EL (cell line): ENCODE measurements around the gene CLPSL2.

Source experiments
- DNase-seq: peaks from one replicate; pipeline ENCODE4 v3.0.0-alpha.2; 2016

The CLPSL2 gene

GRCh38 chr6:35788423-35788982 lies 12.1 kb downstream of the CLPSL2 start:
- no peak for DNase-seq

GRCh38 chr6:35790683-35791082 lies 14.3 kb downstream of the CLPSL2 start:
- no peak for DNase-seq

DNA sequence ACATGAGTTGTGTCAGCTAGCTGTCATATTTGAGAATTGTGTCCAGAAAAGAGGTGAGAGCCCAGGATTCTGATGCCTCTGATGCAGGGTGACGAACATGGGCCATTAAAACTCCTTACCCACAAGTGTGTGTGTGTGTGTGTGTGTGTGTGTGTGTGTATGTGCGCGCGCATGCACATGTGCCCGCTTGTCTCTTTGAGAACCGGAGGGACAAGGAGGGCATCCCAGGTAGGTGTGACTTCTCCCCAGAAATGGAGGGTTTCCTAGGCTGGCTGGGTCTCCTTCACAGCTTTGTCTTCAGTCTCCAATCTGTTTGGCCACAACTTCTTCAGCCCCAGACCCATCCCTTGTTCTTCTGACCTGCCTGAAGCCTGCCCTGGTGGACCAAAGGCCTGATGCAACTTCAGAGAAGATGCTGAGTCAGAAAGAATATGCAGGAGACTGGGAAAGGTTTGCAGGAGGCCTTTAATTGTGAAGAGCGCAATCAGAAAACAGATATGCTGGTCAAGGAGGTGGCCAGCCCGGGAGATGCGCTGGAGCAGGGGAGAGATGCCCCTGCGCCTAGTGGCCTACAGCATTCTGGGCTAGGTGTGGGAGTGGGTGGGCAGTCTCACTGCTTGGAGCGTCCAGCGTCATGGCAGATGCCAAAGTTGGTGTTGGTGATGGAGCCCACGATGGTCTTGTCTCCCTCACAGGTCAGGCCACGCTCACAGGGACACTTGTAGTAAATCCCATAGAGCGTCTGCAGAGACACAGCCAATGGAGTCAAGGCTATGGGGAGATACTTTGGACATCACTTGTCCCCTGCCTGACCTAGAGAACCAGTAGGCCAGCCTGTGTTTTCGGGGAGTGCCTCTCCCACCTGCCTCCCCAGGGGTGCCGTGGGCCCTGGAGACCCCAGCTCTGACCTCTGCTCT lies 18.4 kb downstream of the CLPSL2 start:
- DNase-seq: no peak

DNA sequence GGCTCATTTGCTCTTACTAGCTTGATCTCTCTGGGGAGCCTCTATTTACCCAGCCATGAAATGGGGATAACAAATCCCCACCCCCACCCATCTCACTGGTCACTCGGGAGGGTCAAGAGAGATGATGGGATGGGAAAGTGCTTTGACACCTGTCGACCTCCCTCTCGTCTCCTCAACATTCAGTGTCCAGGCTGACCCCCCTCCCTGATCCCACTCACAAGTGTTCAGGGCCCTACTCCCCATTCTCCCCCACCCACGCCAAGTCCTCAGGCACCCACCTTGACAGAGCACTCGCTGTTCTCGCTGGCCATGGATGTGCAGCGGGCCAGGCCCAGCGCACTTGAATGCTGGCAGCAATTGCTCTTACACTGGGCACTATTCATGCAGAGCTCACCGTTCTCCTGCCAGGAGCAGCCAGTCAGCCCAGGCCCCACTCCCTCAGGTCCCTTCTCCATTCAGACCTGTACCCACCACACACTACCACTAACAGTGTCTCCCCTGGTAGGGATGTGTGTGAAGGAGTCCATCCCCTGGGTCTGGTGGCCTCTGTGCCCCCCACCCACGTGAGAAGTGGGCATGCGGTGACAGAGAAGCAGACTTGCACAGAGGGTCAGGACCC lies 19.2 kb downstream of the CLPSL2 start:
- DNase-seq: no peak

DNA sequence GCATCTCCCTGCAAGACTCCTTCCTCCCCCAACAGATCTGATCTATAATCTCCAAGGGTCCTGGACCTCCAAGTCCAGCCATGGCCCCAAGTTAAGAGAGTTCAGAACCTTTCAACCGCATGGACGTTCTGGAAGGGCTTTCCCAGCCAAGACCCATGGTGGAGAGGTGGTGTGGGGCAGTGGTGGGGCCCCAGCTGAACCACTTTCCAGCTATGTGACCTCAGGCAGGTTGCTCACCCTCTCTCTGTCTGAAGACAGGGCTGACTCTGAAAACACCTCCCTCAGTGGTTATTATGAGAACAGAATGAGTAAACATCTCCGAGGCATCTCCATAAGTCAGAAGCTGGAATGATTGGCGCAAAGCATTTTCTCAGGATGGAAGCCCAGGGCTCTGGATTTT lies 19.8 kb downstream of the CLPSL2 start:
- no peak for DNase-seq

DNA sequence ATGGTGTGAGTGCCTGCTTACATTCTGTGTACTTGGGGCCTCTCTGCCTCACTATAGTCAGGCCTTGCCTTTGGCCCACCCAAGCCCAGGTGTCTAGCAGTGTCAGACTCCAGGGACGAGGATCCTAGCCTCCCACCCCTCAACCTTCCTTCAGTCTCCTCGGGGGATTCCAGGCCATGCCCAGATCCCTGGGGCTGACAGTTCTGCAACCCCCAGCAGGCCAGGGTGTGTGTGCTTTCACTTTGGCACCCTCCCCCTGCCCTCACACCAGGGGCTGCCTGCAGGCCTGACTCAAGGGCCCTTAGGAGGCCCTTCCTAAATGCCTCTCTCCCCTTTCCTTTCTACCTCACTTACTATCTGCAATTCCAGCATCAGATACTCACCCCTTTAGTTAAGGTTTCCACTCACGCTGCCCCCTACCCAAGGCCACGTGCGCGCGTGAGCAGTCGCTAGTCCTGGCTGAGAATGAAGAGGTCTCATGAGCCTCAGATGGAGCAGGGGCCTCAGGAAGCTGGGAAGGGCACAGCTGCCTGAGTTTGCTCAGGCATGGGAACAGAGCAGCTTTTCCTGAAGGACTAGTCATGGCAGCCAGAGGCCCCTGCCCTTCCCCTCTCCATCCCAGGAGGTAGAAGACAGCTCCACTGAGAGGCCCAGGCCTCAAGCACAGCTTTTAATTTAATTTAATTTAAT lies 21.6 kb downstream of the CLPSL2 start:
- no peak for DNase-seq

DNA sequence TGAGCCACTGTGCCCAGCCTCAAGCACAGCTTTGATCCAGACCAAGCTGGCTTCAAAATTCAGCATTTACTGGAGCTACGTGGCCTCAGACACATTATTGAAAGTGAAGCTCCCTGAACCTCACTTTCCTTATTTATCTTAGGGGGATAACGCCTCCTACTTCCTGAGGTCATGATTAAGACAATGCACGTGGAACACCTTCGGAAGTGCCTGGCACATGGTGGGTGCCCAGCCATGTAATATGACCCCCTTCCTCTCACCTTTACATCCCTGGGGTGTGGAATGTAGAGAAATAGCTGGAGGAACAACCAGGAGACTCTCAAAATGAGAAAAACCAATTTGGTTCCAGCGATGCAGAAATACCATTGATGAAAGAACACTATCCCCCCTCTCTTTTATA lies 22.3 kb downstream of the CLPSL2 start:
- no peak for DNase-seq

DNA sequence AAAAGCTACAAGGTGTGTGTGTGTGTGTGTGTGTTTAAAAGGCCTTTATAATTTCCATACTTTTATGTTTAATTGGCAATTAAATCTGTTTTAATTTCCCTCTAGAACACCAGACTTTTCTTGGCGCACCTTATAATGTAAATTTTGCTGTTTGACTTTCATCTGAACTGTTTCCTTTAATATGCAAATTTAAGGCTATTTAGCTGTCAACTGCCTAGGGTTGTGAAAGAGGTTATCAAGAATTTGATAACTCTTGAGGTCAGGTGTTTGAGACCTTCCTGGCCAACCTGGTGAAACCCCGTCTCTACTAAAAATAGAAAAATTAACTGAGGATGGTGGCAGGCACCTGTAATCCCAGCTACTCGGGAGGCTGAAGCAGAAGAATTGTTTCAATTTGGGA lies 24.8 kb downstream of the CLPSL2 start:
- no peak for DNase-seq

GRCh38 chr6:35804996-35805736 lies 28.8 kb downstream of the CLPSL2 start, which contains the start of gene LHFPL5:
Gene LHFPL5, plus strand, starts transcription at chr6:35805352. Its CDS starts 319 bp downstream, at chr6:35805671.
- DNase-seq: no peak

GRCh38 chr6:35808688-35809087 lies 32.3 kb downstream of the CLPSL2 start:
- DNase-seq: no peak

DNA sequence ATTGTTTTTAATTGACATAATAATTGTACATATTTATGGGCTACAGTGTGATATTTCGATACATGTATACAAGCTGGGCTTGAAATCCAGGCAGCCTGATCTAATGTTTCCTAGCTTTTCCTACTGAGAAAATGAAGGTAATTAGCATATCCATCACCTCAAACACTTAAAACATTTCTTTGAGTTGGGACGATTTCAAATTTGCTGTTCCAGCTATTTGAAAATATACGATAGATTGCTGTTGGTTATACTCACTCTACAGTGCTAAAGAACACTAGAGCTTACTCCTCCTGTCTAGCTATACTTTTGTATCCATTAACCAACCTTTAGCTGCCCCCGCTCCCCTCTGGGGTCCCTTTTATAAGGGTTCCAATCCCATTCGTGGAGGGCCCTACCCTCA lies 33.4 kb downstream of the CLPSL2 start:
- no peak for DNase-seq

- peak; percentile 62 for DNase-seq
Measured at GRCh38 chr6:35810971-35811698, 34.7 kb downstream of the CLPSL2 start.

DNA sequence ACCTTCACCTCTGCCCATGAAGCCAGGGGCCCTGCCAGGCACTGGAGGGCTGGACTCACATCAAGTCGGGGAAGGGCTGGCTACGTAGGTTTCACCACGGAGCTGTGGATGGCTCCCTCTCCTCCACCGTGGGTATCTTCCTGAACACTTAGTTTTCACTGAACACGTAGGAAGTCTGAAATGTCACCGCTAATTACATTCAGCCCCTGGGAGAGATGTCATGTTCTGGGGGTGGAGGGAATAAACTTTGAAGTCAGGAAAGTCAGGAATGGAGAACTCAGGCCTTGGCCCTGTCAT lies 35.2 kb downstream of the CLPSL2 start:
- DNase-seq: no peak

- DNase-seq: no peak
Measured at GRCh38 chr6:35817515-35817914, 41.1 kb downstream of the CLPSL2 start.

- DNase-seq: no peak
Measured at GRCh38 chr6:35823601-35824000, 47.2 kb downstream of the CLPSL2 start.

- no peak for DNase-seq
Measured at GRCh38 chr6:35824552-35825192, 48.3 kb downstream of the CLPSL2 start.
